ENCODE results near the gene LLGL1.

LLGL1 gene

GRCh38 chr17:18185391-18185790 is 40.0 kb upstream of the LLGL1 start:
- Histone ChIP-seq H3K4me3 (ENCODE audit: low read length) (peak overlapping the region; percentile 9), H3K27me3 (ENCODE audit: control insufficient read depth, insufficient read depth, low read length) (no peaks in the 10 kb centered on the region), H3K36me3 (ENCODE audit: control insufficient read depth, insufficient read depth, low read length) (peaks cover 4% of the 10 kb centered on the region), H3K4me1 (ENCODE audit: control insufficient read depth, insufficient read depth, low read length) (peaks cover 51% of the 10 kb centered on the region), H3K9me3 (ENCODE audit: control insufficient read depth, low read length) (no peaks in the 10 kb centered on the region), H3K9ac (ENCODE audit: low read length) (peak overlapping the region; percentile 67)

DNA sequence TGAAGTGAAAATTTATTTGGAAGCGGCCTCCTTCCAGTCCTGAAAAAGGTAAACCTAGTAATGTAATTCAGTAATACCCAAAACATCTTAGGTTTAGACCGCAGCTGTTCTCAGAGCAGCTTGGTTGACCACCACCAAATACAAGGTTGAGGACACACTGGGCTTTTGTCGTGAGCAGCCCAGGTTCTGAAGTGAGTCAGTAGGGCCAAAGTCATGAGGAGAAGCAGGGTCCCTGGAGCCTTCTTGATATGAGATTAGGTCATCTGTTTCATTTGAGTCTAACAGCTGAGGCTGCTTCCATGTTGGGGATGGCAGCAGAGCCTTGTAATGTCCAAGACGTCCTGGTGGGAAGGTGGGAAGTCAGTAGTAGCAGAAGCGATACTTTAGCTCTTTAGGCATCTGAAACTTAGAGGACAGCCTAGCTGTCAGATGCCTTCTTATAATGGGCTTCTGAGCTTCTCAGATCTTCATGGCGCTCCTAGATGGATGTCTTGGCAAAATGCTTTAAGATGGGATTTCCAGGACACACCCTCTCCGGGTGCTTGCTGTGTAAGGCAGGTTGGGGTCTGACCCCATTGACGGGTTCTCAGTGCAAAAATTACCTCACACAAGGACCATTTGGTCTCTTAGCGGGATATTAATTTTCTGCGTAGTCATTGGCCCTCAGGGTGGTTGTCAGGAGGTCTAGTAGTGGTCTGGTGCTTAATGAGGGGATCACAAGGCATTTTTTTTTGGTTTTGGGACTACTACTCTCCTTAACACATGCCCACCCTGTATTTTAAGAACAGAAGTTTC is 39.4 kb upstream of the LLGL1 start:
- H3K36me3 ChIP-seq (ENCODE audit: control insufficient read depth, insufficient read depth, low read length) = peaks cover 4% of the 10 kb centered on the region
- H3K4me3 ChIP-seq (ENCODE audit: low read length) = peak overlapping the region; percentile 9
- peak overlapping the region; percentile 67 for H3K9ac ChIP-seq (ENCODE audit: low read length)
- H3K4me1 ChIP-seq (ENCODE audit: control insufficient read depth, insufficient read depth, low read length) = peaks cover 57% of the 10 kb centered on the region
- no peaks in the 10 kb centered on the region for H3K9me3 ChIP-seq (ENCODE audit: control insufficient read depth, low read length)
- H3K27me3 ChIP-seq (ENCODE audit: control insufficient read depth, insufficient read depth, low read length) = no peaks in the 10 kb centered on the region

DNA sequence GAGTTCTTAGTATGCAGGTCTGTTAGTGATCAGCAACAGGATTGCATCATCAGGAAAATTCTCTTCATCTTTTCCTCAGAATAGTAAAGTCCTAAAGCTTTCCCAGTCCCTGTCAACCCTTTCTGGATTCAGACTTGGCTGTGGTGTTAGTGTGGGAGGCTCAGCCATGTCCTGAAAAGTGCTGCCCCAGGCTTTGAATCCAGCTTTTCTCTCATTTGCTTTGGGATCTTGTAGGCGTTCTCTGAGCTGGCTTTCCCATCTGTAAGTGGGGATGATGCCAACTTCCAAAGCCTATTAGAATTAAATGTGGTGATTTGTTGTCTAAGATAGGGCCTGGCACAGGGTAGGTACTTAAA is 38.8 kb upstream of the LLGL1 start:
- no peaks in the 10 kb centered on the region for H3K27me3 ChIP-seq (ENCODE audit: control insufficient read depth, insufficient read depth, low read length)
- H3K4me3 ChIP-seq (ENCODE audit: low read length) = no peak overlapping the region
- peaks cover 4% of the 10 kb centered on the region for H3K36me3 ChIP-seq (ENCODE audit: control insufficient read depth, insufficient read depth, low read length)
- H3K9ac ChIP-seq (ENCODE audit: low read length) = peak overlapping the region; percentile 67
- H3K9me3 ChIP-seq (ENCODE audit: control insufficient read depth, low read length) = no peaks in the 10 kb centered on the region
- peaks cover 61% of the 10 kb centered on the region for H3K4me1 ChIP-seq (ENCODE audit: control insufficient read depth, insufficient read depth, low read length)

- H3K9ac ChIP-seq (ENCODE audit: low read length) = peak overlapping the region; percentile 14
- H3K27me3 ChIP-seq (ENCODE audit: control insufficient read depth, insufficient read depth, low read length) = no peaks in the 10 kb centered on the region
- no peak overlapping the region for H3K4me3 ChIP-seq (ENCODE audit: low read length)
- H3K36me3 ChIP-seq (ENCODE audit: control insufficient read depth, insufficient read depth, low read length) = peaks cover 4% of the 10 kb centered on the region
- peaks cover 61% of the 10 kb centered on the region for H3K4me1 ChIP-seq (ENCODE audit: control insufficient read depth, insufficient read depth, low read length)
- no peaks in the 10 kb centered on the region for H3K9me3 ChIP-seq (ENCODE audit: control insufficient read depth, low read length)
Observed at GRCh38 chr17:18187226-18187625, 38.2 kb upstream of the LLGL1 start.

GRCh38 chr17:18187821-18188761 is 37.3 kb upstream of the LLGL1 start:
- no peaks in the 10 kb centered on the region for H3K27me3 ChIP-seq (ENCODE audit: control insufficient read depth, insufficient read depth, low read length)
- peaks cover 4% of the 10 kb centered on the region for H3K36me3 ChIP-seq (ENCODE audit: control insufficient read depth, insufficient read depth, low read length)
- peaks cover 59% of the 10 kb centered on the region for H3K4me1 ChIP-seq (ENCODE audit: control insufficient read depth, insufficient read depth, low read length)
- H3K9me3 ChIP-seq (ENCODE audit: control insufficient read depth, low read length) = no peaks in the 10 kb centered on the region
- H3K9ac ChIP-seq (ENCODE audit: low read length) = peak overlapping the region; percentile 44
- H3K4me3 ChIP-seq (ENCODE audit: low read length) = no peak overlapping the region

DNA sequence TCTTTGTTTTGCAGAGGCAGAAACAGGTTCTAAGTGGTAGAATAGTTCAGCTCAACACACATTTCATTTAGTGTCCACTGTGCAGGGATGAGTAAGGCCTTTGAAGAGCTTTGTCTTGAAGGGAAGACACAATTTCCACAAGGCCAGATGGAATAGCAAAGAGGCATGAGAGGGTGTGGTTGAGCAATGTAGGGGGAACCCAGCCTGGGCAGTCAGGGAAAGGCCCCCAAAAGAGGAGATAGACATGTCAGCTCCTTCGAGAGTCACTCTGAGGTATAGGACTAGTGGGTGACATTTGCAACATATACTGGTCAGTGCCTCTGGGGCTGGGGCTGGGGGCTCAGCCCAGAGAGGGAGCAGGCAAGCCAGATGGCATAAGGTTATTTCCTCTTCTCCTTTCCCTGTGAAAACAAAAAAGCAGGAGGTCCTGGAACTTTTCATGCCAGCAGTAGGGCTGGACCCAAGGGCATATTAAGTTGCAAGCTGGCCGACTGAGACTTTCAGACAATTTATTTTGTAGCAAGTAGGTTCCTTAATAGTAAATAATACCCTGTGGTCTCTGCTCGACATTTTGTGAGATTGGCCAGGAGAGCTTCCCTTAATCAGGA is 34.7 kb upstream of the LLGL1 start:
- Histone ChIP-seq H3K4me1 (ENCODE audit: control insufficient read depth, insufficient read depth, low read length) (peaks cover 59% of the 10 kb centered on the region), H3K4me3 (ENCODE audit: low read length) (no peak overlapping the region), H3K9ac (ENCODE audit: low read length) (no peak overlapping the region), H3K36me3 (ENCODE audit: control insufficient read depth, insufficient read depth, low read length) (peaks cover 4% of the 10 kb centered on the region), H3K9me3 (ENCODE audit: control insufficient read depth, low read length) (no peaks in the 10 kb centered on the region), H3K27me3 (ENCODE audit: control insufficient read depth, insufficient read depth, low read length) (no peaks in the 10 kb centered on the region)

DNA sequence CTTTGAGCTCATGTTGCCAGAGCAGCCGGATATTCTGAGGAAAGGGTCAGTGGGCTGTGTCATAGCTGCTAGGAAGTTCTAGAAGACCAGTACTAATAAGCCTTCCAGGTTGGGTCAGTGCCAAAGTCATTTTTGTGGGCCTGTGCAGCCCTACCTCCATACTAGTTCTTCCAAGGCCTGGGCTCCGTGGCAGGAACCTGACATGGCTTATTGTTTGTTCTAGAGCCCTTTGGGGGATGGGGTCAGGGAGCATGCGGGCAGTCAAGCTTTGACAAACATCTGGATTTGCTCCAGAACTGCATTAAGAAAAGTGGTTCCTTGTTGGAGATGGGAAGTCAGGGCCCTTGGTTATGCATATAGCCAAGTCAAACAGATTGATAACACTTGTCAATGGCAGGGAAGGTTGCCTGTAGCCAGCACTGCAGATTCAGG is 34.2 kb upstream of the LLGL1 start:
- Histone ChIP-seq H3K4me1 (ENCODE audit: control insufficient read depth, insufficient read depth, low read length) (peaks cover 55% of the 10 kb centered on the region), H3K9ac (ENCODE audit: low read length) (no peak overlapping the region), H3K27me3 (ENCODE audit: control insufficient read depth, insufficient read depth, low read length) (no peaks in the 10 kb centered on the region), H3K4me3 (ENCODE audit: low read length) (no peak overlapping the region), H3K9me3 (ENCODE audit: control insufficient read depth, low read length) (no peaks in the 10 kb centered on the region), H3K36me3 (ENCODE audit: control insufficient read depth, insufficient read depth, low read length) (peaks cover 4% of the 10 kb centered on the region)

- Histone ChIP-seq H3K4me3 (ENCODE audit: low read length) (no peak overlapping the region), H3K4me1 (ENCODE audit: control insufficient read depth, insufficient read depth, low read length) (peaks cover 49% of the 10 kb centered on the region), H3K9ac (ENCODE audit: low read length) (no peak overlapping the region), H3K36me3 (ENCODE audit: control insufficient read depth, insufficient read depth, low read length) (peaks cover 4% of the 10 kb centered on the region), H3K27me3 (ENCODE audit: control insufficient read depth, insufficient read depth, low read length) (no peaks in the 10 kb centered on the region), H3K9me3 (ENCODE audit: control insufficient read depth, low read length) (no peaks in the 10 kb centered on the region)
Observed at GRCh38 chr17:18191967-18192366, 33.5 kb upstream of the LLGL1 start.

DNA sequence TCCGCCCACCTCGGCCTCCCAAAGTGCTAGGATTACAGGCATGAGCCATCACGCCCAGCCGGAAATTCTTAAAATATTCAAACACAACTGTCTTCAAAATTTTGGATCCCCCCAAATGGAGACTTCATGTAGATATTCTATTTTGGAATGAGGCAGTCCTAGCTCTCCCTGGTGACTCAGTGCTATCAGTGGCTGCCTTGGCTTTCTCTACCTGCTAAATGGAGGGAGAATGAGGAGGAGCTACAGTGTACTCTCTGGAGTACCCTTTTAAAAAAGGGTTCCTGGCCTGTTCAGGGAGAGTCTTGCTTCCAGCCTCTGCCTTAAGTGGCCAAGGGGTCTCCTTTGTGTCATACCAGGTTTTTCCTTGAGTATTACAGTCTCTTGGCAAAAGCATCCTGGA is 31.0 kb upstream of the LLGL1 start:
- Histone ChIP-seq H3K4me1 (ENCODE audit: control insufficient read depth, insufficient read depth, low read length) (peaks cover 28% of the 10 kb centered on the region), H3K9me3 (ENCODE audit: control insufficient read depth, low read length) (no peaks in the 10 kb centered on the region), H3K9ac (ENCODE audit: low read length) (no peak overlapping the region), H3K4me3 (ENCODE audit: low read length) (no peak overlapping the region), H3K27me3 (ENCODE audit: control insufficient read depth, insufficient read depth, low read length) (no peaks in the 10 kb centered on the region), H3K36me3 (ENCODE audit: control insufficient read depth, insufficient read depth, low read length) (no peaks in the 10 kb centered on the region)

DNA sequence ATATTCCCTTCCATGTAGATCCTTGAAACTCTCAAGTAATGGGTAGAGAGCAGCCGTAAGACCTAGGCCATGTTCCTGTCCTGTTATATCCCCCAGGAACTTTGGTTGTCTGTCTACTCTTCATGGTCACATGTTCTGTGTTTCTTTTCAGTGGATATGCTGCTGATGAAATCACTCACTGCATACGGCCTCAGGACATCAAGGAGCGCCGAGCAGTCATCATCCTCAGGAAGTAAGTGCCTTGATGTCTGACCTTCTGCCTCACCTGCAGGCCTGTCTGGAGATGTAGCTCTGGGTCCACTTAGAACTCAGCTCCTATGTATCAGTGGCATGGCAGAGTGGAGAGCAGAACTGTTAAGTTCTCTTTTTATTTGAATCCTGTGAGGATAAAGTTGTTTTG is 30.6 kb upstream of the LLGL1 start:
- Histone ChIP-seq H3K4me1 (ENCODE audit: control insufficient read depth, insufficient read depth, low read length) (peaks cover 24% of the 10 kb centered on the region), H3K36me3 (ENCODE audit: control insufficient read depth, insufficient read depth, low read length) (no peaks in the 10 kb centered on the region), H3K9me3 (ENCODE audit: control insufficient read depth, low read length) (no peaks in the 10 kb centered on the region), H3K27me3 (ENCODE audit: control insufficient read depth, insufficient read depth, low read length) (no peaks in the 10 kb centered on the region), H3K4me3 (ENCODE audit: low read length) (no peak overlapping the region), H3K9ac (ENCODE audit: low read length) (no peak overlapping the region)

- peaks cover 20% of the 10 kb centered on the region for H3K4me1 ChIP-seq (ENCODE audit: control insufficient read depth, insufficient read depth, low read length)
Observed at GRCh38 chr17:18195246-18195645, 30.2 kb upstream of the LLGL1 start.

More at GRCh38 chr17:18195246-18195645, 30.2 kb upstream of the LLGL1 start:
- Histone ChIP-seq H3K9ac (ENCODE audit: low read length) (no peak overlapping the region), H3K9me3 (ENCODE audit: control insufficient read depth, low read length) (no peaks in the 10 kb centered on the region), H3K27me3 (ENCODE audit: control insufficient read depth, insufficient read depth, low read length) (no peaks in the 10 kb centered on the region), H3K36me3 (ENCODE audit: control insufficient read depth, insufficient read depth, low read length) (no peaks in the 10 kb centered on the region), H3K4me3 (ENCODE audit: low read length) (no peak overlapping the region)

Data from mucosa of stomach (tissue), 1 donor.